ENCODE results near the gene TMEM121B. TPM values are rescaled to one million over a fixed set of nuclear protein-coding genes. Genes with fewer than 3 reads are reported as not detected.

TMEM121B gene
- total RNA-seq, 1 donor from 2014 or later = 0.16 TPM

GRCh38 chr22:17113600-17113999 is 7.6 kb downstream of the TMEM121B start:
- peaks cover 55% of the 10 kb centered on the region for H3K4me1 Mint-ChIP-seq
- H3K27me3 Mint-ChIP-seq = no peaks in the 10 kb centered on the region
- intact Hi-C loops (cut with micrococcal nuclease) = no loop called here
- no peak for DNase-seq
- H3K4me3 Mint-ChIP-seq = no peak overlapping the region
- peaks cover 34% of the 10 kb centered on the region for H3K36me3 Mint-ChIP-seq (ENCODE audit: low read depth)
- no peak overlapping the region for H3K27ac Mint-ChIP-seq
- no peaks in the 10 kb centered on the region for H3K9me3 Mint-ChIP-seq

DNA sequence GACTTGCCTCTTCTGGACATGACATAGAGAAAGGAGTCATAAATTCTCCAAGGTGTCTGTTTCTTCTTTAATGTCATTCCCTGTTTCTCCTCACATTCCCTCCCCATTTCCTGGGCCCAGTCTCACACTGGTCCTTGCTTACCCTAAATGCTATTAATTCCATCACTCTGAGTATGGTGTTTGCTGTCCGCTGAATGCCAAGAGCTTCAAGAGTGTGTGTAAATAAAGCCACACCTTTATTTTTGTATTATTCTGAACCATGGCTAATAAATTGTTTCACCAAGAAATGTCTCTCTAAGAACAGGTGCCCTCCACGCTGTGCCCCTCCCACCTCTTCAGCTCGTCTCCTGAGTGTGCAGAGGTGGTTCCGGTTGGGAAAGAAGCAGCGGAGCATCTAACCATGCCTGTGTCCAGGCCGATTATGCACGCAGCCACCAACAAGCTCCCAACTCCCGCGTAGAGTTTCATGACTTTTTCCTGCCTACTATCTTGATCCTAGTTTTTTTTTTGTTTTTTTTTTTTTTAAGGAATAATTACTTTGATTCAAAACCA is 8.6 kb downstream of the TMEM121B start:
- no peaks in the 10 kb centered on the region for H3K27me3 Mint-ChIP-seq
- no peaks in the 10 kb centered on the region for H3K9me3 Mint-ChIP-seq
- no peak overlapping the region for H3K4me3 Mint-ChIP-seq
- intact Hi-C loops (cut with micrococcal nuclease) = no loop called here
- H3K4me1 Mint-ChIP-seq = peaks cover 48% of the 10 kb centered on the region
- no peak for DNase-seq
- peak overlapping the region; percentile 6 for H3K27ac Mint-ChIP-seq
- peaks cover 40% of the 10 kb centered on the region for H3K36me3 Mint-ChIP-seq (ENCODE audit: low read depth)

DNA sequence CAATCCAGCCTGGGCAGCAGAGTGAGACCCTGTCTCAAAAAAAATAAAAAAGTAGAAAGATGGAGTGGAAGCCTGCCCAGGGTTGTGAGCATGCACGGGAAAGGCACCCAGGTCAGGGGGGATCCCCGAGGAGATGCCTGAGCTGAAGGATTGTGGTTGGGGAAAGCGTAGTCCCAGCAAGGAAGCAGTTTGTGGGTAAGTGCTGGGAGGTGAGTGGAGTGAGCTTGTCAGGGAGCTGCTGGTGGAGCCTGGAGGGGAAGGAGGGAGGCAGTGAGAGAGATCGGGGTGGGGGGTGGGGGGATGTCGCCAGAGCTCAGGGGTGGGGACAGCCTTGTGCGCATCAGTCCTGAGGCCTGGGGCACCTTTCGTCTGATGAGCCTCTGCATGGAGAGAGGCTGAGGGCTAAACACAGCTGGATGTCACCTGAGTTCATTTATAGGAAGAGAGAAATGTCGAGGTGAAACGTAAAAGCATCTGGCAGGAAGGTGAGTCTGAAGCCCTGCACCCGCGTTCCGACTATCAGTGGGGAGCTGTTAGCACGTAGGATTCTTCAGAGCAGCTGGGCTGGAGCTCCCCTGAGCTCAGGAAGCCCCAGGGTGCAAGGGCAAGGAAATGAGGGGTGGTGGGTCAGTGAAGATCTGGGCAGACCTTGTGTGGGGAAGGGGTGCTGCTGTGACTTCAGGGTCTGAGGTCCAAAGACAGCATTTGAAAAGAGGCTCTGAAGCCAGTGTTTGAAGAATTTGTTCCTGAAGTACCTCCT is 10.2 kb downstream of the TMEM121B start:
- Mint-ChIP-seq H3K36me3 (ENCODE audit: low read depth) (peaks cover 50% of the 10 kb centered on the region), H3K9me3 (no peaks in the 10 kb centered on the region), H3K27me3 (no peaks in the 10 kb centered on the region), H3K4me1 (peaks cover 48% of the 10 kb centered on the region), H3K27ac (no peak overlapping the region), H3K4me3 (no peak overlapping the region)
- no peak for DNase-seq
- intact Hi-C loops (cut with micrococcal nuclease) = no loop called here

DNA sequence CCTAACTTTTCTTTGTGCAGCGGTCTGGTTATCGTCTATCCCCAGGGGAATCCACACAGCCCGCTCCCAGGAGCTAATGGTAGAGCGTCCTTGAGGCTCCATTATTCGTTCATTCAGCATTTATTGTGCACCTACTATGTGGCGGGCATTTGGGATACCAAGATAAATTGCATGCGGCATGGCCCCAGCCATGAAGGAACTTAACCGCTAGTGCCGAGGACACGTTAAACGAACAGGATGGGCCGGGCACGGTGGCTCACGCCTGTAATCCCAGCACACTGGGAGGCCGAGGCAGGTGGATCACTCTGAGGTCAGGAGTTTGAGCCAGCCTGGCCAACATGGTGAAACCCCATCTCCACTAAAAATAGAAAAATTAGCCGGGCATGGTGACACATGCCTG is 11.2 kb downstream of the TMEM121B start:
- no peaks in the 10 kb centered on the region for H3K27me3 Mint-ChIP-seq
- H3K4me1 Mint-ChIP-seq = peaks cover 48% of the 10 kb centered on the region
- no peak overlapping the region for H3K27ac Mint-ChIP-seq
- intact Hi-C loops (cut with micrococcal nuclease) = no loop called here
- no peaks in the 10 kb centered on the region for H3K9me3 Mint-ChIP-seq
- H3K36me3 Mint-ChIP-seq (ENCODE audit: low read depth) = peaks cover 59% of the 10 kb centered on the region
- H3K4me3 Mint-ChIP-seq = no peak overlapping the region
- DNase-seq = no peak

DNA sequence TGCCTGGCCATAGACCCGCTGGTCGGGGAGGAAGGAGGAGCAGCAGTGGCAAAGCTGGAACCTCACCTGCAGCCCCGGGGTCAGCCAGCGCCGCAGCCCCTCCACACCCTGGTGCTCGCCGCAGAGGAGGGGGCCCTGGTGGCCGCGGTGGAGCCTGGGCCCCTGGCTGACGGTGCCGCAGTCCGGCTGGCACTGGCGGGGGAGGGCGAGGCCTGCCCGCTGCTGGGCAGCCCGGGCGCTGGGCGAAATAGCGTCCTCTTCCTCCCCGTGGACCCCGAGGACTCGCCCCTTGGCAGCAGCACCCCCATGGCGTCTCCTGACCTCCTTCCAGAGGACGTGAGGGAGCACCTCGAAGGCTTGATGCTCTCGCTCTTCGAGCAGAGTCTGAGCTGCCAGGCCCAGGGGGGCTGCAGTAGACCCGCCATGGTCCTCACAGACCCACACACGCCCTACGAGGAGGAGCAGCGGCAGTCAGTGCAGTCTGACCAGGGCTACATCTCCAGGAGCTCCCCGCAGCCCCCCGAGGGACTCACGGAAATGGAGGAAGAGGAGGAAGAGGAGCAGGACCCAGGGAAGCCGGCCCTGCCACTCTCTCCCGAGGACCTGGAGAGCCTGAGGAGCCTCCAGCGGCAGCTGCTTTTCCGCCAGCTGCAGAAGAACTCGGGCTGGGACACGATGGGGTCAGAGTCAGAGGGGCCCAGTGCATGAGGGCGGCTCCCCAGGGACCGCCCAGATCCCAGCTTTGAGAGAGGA is 11.9 kb downstream of the TMEM121B start:
- Mint-ChIP-seq H3K4me3 (no peak overlapping the region), H3K9me3 (no peaks in the 10 kb centered on the region), H3K4me1 (peaks cover 50% of the 10 kb centered on the region), H3K36me3 (ENCODE audit: low read depth) (peaks cover 63% of the 10 kb centered on the region), H3K27ac (no peak overlapping the region), H3K27me3 (no peaks in the 10 kb centered on the region)
- intact Hi-C loops (cut with micrococcal nuclease) = no loop called here
- no peak for DNase-seq

DNA sequence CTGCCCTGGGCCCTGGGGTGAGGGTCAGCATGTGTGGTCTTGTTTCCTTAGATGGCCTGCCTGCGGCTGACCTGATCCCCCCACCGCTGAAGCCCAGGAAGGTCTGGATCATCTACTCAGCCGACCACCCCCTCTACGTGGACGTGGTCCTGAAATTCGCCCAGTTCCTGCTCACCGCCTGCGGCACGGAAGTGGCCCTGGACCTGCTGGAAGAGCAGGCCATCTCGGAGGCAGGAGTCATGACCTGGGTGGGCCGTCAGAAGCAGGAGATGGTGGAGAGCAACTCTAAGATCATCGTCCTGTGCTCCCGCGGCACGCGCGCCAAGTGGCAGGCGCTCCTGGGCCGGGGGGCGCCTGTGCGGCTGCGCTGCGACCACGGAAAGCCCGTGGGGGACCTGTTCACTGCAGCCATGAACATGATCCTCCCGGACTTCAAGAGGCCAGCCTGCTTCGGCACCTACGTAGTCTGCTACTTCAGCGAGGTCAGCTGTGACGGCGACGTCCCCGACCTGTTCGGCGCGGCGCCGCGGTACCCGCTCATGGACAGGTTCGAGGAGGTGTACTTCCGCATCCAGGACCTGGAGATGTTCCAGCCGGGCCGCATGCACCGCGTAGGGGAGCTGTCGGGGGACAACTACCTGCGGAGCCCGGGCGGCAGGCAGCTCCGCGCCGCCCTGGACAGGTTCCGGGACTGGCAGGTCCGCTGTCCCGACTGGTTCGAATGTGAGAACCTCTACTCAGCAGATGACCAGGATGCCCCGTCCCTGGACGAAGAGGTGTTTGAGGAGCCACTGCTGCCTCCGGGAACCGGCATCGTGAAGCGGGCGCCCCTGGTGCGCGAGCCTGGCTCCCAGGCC is 12.7 kb downstream of the TMEM121B start:
- H3K4me1 Mint-ChIP-seq = peaks cover 48% of the 10 kb centered on the region
- no peaks in the 10 kb centered on the region for H3K9me3 Mint-ChIP-seq
- H3K27ac Mint-ChIP-seq = no peak overlapping the region
- no peak overlapping the region for H3K4me3 Mint-ChIP-seq
- peaks cover 62% of the 10 kb centered on the region for H3K36me3 Mint-ChIP-seq (ENCODE audit: low read depth)
- DNase-seq = no peak
- intact Hi-C loops (cut with micrococcal nuclease) = no loop called here
- H3K27me3 Mint-ChIP-seq = no peaks in the 10 kb centered on the region

- intact Hi-C loops (cut with micrococcal nuclease) = no loop called here
- H3K9me3 Mint-ChIP-seq = no peaks in the 10 kb centered on the region
- peaks cover 48% of the 10 kb centered on the region for H3K4me1 Mint-ChIP-seq
- H3K36me3 Mint-ChIP-seq (ENCODE audit: low read depth) = peaks cover 63% of the 10 kb centered on the region
- peak overlapping the region; percentile 72 for H3K27ac Mint-ChIP-seq
- H3K4me3 Mint-ChIP-seq = peak overlapping the region; percentile 76
- no peak for DNase-seq
- H3K27me3 Mint-ChIP-seq = no peaks in the 10 kb centered on the region
Observed at GRCh38 chr22:17107547-17107810, 13.7 kb downstream of the TMEM121B start.

DNA sequence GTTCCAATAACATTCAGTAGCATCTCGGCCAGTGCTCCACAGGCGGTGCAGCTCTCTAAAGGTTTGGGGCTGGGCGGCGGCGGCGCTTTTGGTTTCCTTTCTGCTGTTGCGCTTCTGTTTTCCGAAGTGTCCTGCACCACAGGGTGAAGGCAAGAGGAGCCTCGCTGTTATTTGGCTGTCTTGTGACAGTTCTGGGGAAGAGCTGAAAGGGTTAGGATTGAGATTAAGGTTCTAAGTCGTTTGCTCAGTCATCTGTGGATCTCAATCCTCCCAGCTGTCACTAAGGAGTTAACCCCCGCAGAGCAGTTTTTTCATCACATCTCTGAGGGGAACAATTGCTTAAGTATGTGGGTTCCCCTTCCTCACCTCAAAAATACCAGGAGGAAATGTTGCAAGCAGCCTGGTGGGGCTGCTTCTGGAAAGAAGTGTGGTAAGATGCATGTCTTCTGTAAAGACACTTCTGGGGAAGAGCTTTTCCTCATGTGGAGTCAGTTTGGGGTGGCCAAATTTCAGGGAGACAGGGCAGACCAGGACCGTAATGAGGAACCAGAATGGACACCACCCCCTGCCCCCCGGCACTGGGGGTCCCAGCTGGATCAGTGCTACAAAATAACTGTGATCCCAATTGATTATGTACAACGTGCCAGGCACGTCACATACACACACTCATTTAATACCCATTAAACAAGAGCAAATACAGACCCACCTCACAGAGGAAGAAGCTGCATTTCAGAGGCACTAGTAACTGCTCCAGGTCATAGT is 14.2 kb downstream of the TMEM121B start:
- Mint-ChIP-seq H3K4me1 (peaks cover 51% of the 10 kb centered on the region), H3K27me3 (no peaks in the 10 kb centered on the region), H3K27ac (peak overlapping the region; percentile 72), H3K36me3 (ENCODE audit: low read depth) (peaks cover 64% of the 10 kb centered on the region), H3K4me3 (peak overlapping the region; percentile 76), H3K9me3 (no peaks in the 10 kb centered on the region)
- DNase-seq = peak; percentile 84
- intact Hi-C loops (cut with micrococcal nuclease) = no loop called here

GRCh38 chr22:17106161-17106784 is 14.9 kb downstream of the TMEM121B start:
- peaks cover 53% of the 10 kb centered on the region for H3K4me1 Mint-ChIP-seq
- H3K4me3 Mint-ChIP-seq = peak overlapping the region; percentile 76
- DNase-seq = no peak
- no peaks in the 10 kb centered on the region for H3K27me3 Mint-ChIP-seq
- no peaks in the 10 kb centered on the region for H3K9me3 Mint-ChIP-seq
- peaks cover 66% of the 10 kb centered on the region for H3K36me3 Mint-ChIP-seq (ENCODE audit: low read depth)
- H3K27ac Mint-ChIP-seq = peak overlapping the region; percentile 72
- intact Hi-C loops (cut with micrococcal nuclease) = no loop called here

DNA sequence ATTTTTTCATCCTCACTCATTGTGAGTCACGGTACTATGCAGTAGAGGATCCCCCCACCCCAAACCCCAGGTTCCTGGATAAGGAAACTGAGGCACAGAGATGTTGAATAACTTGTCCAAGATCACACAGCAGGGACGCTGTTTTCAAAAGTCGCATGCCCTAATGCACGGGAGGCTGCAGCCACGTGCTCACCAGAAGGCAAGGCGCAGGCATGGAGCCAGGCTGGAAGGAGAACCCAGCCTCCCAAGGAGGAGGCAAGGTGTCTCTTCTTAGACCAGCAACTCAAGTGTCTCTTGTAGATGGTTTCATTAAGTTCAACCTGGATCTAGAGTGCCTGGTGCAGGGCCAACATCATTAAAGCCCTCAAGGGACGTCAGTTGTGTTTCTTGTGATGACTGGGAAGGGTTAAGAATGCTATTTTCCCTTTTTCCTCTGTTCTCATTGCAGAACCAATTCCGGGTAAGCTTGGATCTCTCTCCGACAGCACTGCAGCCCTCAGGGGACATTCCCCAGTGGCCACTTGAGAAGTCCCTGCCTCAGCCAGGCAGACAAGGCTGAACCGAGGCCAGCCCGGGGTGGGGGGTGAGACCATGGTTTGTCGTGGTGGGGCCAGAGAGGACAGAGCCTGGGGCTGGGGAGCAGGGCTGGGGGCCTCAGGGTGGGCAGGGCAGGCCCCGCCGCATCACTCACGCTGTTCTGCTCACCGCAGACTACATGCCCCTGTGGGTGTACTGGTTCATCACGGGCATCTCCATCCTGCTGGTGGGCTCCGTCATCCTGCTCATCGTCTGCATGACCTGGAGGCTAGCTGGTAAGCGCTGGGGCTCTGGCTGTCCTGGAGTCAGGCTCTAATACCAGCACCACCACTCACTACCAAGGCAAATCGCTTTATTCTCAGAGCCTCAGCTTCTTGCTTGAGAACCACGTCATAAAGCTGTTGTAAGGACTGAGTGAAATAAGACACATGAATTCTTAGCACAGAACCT is 15.7 kb downstream of the TMEM121B start:
- peaks cover 55% of the 10 kb centered on the region for H3K4me1 Mint-ChIP-seq
- no peak overlapping the region for H3K27ac Mint-ChIP-seq
- H3K27me3 Mint-ChIP-seq = no peaks in the 10 kb centered on the region

DNA sequence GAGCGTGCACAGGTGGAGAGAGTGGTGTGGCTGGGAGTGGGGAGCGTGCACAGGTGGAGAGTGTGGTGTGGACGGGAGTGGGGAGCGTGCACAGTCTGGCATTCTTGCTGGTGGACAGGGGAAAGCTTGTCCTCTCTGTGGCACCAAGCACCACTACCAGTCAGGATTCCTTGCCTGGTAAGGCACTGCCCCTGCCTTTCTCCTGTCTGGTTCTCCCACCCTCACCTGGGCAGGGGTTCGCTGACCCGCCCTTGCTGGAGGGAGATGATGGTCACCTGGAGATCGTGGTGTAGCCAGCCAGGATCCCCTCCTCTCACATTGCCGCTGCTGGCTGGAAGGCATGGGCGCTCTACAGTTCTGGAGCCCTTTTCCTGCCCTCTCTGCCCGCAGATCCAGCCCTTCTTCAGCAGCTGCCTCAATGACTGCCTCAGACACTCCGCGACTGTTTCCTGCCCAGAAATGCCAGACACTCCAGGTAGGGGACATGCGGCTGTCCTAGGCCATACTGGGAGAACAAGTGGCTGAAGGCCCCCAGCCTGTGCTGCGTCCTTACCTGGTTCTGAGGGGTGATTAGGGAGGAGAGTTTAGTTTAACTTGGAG is 16.7 kb downstream of the TMEM121B start:
- Mint-ChIP-seq H3K4me1 (peaks cover 64% of the 10 kb centered on the region), H3K4me3 (no peak overlapping the region), H3K27me3 (no peaks in the 10 kb centered on the region), H3K27ac (no peak overlapping the region), H3K9me3 (no peaks in the 10 kb centered on the region), H3K36me3 (ENCODE audit: low read depth) (peaks cover 73% of the 10 kb centered on the region)
- intact Hi-C loops (cut with micrococcal nuclease) = no loop called here
- DNase-seq = no peak

More for the DNA sequence above, 15.7 kb downstream of the TMEM121B start:
- no peak for DNase-seq
- no peaks in the 10 kb centered on the region for H3K9me3 Mint-ChIP-seq
- peak overlapping the region; percentile 76 for H3K4me3 Mint-ChIP-seq
- peaks cover 67% of the 10 kb centered on the region for H3K36me3 Mint-ChIP-seq (ENCODE audit: low read depth)
- intact Hi-C loops (cut with micrococcal nuclease) = no loop called here

DNA sequence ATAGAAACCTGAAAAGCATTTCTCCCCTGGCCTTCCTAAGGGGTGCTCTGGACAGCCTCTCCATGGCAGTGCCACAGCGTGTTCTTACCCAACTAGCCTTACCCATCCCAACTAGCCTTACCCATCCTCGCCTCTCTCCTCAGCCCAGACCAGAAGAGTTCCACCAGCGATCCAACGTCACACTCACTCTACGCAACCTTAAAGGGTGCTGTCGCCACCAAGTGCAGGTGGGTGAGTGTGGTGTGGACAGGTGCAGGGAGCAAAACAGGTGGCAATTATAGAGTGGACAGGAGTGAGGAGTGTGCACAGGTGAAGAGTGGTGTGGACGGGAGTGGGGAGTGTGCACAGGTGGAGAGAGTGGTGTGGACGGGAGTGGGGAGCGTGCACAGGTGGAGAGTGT is 17.8 kb downstream of the TMEM121B start:
- intact Hi-C loops (cut with micrococcal nuclease) = no loop called here
- no peak overlapping the region for H3K4me3 Mint-ChIP-seq
- H3K36me3 Mint-ChIP-seq (ENCODE audit: low read depth) = peaks cover 81% of the 10 kb centered on the region
- H3K9me3 Mint-ChIP-seq = no peaks in the 10 kb centered on the region
- no peak for DNase-seq
- peaks cover 74% of the 10 kb centered on the region for H3K4me1 Mint-ChIP-seq
- H3K27me3 Mint-ChIP-seq = no peaks in the 10 kb centered on the region
- H3K27ac Mint-ChIP-seq = no peak overlapping the region
